Suppressor macrophage treated with lipopolysaccharide for 4 hours (primary cell): Measurements from ENCODE around the gene ADAMTS19.
"Not testable (repeated sequence)": the region's sequence is repeated elsewhere in the genome, so short reads cannot be mapped to it uniquely, and the experiment has no call there.

Experiments
- DNase-seq: peaks from one replicate; pipeline ENCODE4 v3.0.0-alpha.2; 2020

ADAMTS19 gene

GRCh38 chr5:129481161-129481560, 21.1 kb downstream of the ADAMTS19 start:
- no peak for DNase-seq

DNA sequence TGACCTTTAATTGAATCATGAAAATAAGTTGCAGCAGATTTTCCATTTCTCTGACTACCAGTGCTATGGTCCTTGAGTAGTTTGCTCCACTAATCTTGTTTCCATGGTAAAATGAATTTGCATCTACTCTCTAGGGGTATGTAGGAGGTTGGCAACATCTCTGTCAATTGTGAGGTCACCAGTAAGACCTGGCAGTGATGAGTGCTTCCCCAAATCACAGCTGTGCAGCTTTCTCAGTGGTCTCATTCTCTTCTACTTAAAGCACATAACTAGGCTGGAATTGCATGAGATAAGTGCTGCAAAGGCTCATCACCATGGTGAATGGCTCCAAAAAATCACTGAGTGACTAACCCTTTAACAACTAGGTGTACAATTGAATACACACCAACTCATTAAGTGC, 36.3 kb downstream of the ADAMTS19 start:
- DNase-seq, result no peak

DNA sequence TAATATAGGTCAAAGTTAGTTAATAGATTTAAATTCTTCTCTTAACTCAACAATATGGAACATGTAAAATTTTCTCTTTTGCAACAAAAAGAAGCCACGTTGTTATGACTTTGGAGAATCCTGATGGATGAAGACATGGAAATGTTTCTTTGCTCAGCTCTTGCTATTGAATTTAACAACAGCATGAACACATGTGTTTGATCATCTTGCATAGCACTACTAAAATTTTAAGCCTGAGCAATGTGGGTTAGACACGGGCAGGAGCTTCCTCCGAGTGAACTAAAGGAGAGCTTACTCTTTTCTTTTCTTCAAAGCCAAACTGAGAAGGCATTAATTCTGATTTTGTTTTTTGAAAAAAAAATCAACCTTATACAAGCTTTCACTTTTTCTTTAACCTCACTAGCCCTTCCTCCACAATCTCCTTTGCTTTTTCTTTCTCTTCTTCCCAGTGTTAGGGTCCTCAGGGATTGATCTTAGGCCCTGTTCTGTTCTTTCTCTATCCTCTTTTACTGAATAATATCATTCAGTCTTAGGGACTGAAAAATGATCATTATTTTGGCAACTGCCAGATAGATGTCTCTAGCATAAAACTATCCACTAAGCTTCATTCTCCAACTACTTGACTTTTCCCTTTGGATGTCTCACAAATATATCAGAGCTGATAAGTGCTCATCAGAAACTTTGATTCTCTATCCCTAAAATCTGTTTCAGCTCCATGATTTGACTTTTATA, 36.9 kb downstream of the ADAMTS19 start:
- no peak for DNase-seq

DNA sequence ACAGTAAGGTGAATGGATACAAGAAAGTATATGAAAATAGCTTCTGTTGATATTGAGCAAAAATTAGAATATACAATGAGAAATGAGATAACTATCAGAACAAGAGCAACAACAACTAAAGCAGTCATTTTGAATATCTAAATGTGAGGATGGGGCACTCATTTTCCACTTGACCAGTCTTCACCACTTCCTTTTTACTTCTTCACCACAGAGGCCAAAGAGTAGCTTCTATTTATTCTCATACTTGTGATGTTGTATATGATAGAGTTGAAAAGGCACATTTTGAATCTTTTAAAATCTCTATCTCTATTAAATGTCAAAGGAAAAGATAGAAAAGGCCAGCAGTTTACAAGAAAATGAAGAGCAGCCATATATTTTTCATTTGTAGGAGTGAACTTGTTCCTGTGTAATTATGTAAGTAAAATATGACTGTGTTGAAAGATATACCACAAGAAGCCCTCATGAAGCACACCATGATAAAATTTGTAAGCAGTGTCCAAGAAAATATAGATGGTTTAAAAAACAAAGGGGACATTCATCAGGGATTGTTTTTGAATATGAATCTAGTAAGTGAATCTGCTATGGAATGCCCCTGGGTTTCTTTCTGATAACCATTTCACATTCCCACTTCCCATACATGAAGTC, 39.2 kb downstream of the ADAMTS19 start:
- DNase-seq, result no peak

DNA sequence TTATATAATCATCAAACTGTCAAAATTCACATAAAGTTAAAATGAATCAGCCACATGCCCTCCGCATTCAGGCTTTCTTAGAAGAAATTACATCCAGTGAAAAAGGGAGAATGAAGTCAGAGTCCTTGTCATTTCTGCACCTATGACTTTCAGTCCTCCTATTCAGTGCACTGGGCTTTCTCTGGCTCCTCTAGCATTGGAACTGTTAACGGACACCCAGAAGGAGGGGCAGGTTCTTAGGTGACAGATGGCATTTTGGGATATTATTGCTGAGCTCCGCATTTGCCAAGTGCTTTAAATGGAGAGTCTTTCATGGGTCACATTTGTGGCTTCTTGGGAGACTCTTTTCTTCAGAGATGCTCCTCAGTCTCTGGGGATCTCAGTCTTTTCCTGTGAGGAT, 40.0 kb downstream of the ADAMTS19 start:
- DNase-seq, result no peak

DNA sequence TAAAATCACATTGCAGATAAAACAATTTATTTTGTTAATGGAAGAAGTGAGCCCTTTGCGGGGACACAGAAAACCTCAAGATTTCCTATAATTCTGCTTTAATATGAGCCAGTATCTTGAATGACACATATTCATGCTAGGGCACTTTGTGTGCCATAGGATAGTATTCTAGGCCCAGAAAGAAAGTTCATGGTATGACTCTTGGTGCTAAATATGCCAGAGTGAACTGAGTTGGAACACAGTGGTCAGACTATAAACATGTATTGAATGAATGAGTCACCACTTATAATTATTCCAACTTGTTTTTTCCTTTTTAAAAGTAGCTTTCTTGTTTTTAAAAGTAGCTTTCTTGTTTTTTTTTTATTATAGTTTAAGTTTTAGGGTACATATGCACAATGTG, 46.0 kb downstream of the ADAMTS19 start:
- no peak for DNase-seq

GRCh38 chr5:129506950-129507349, 46.9 kb downstream of the ADAMTS19 start:
- DNase-seq, result no peak

DNA sequence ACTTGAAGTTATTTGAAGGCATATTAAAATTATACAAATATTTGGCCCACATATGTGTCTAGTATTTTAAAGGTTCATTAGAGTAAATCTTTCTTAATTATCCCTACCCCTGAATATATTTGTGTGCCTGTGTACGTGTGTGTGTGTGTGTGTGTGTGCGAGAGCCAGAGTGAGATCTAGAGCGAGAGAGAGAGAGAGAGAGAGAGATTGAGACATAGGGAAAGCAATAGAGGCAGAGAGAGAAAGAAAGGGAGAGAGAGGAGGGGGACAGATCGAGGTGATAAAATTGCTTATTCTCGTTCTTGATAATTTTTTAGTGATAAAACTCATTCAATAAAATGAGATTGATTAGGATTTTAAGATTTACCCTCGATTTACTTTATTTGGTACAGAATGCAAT, 47.4 kb downstream of the ADAMTS19 start:
- DNase-seq, result no peak

DNA sequence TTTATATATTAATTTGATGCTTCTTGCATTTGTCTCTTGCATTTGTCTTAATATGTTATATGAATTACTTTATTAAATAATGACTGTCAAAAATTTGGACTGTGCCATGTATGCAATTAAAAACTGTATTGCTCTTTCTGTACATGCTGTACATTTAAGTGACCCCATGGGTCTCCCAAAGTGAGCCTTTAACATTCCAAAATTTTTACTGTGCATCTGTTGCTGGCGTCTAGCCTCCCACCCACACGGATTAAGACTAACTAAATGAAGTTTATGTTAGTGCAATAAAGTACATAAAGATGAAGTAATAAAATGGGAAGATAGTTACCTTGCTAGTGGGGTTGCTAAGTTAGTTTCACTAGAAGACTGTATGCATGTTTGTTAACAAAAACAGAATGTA, 48.5 kb downstream of the ADAMTS19 start:
- no peak for DNase-seq

DNA sequence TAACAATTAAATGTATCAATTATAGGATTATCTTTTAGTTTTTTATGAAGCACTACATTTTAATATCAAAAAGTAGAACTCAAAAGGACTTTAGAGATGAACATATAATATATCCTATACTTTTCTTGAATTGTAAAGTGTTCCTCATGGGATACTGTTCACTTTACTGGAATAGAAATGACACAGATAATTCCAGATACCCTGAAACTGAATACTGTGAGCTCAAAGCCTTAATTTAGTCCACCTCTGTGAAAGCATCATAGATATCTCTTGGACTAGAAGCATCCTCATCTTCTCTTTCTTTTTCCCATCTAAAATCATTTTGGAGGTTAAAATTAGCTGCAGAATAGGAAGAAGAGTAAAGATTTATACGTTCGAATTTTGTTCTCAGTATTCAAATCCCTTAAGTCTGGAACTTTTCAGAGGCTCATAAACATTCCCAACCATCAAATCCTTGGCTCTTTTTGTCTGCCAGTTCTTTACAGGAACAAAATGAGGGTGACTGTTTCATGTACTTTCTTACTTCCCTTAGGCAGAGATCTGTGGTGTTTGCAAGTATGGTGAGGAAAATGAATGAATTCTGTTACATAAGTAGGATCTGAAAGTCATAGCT, 49.4 kb downstream of the ADAMTS19 start:
- DNase-seq, result no peak

DNA sequence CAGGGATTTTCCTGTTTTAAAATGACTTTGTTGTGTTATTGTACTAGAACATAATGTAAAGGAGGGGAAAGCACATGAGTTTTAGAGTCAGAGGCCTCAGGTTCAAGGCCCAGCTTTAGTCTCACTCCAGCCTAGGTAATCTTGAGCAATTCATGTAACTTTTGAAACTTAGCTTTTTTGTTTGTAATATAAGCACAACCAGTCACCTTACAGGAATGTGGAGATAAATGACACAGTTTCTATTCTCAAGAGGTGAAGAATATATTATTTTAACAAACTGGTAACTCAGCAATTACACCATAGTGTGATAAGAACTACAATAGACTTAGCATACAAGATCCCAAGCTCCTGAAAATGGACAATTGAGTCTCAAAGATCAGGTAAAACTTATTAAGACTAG, 51.2 kb downstream of the ADAMTS19 start:
- DNase-seq, result no peak

DNA sequence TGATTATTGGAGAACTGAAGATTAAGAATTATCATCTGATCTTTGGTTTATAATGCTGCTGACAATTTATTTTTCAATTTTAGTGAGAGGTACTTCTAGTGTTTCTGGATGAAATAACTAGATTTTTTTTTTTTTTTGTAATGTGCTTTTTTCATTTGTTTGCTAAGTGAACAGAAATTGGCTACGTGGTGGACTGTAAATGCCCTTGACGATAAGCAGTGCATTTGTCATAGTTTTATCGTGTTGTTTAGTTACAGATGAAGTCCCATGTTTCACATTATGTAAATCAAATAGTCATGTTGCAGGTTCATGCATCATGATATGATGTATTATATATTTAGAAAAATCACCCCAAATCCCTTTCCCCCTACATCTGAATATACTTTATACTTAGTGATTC, 81.0 kb downstream of the ADAMTS19 start:
- no peak for DNase-seq

GRCh38 chr5:129541648-129542251, 81.7 kb downstream of the ADAMTS19 start:
- DNase-seq, result no peak

- DNase-seq, result no peak
These were observed 87.0 kb downstream of the ADAMTS19 start for GRCh38 chr5:129547137-129547536.

- no peak for DNase-seq
These were observed 94.2 kb downstream of the ADAMTS19 start for GRCh38 chr5:129554134-129554904.

GRCh38 chr5:129563585-129563984, 103.5 kb downstream of the ADAMTS19 start:
- no peak for DNase-seq

DNA sequence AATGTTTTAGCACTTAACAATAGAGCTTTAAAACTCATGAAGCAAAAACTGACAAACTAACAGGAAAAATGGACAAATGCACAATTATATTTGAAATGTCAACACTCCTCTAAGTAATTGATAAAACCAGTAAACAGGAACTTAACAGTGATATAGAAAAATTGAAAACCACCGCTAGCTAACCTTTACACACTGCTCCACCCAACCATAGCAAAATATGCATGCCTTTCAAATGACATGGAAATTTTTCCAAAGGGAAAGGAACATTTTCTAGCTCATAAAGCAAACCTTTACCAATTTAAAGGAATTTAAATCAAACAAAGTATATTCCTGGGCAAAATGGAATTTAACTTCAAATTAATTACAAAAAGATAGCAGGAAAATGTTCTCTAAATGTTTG, 109.2 kb downstream of the ADAMTS19 start:
- DNase-seq, result no peak

DNA sequence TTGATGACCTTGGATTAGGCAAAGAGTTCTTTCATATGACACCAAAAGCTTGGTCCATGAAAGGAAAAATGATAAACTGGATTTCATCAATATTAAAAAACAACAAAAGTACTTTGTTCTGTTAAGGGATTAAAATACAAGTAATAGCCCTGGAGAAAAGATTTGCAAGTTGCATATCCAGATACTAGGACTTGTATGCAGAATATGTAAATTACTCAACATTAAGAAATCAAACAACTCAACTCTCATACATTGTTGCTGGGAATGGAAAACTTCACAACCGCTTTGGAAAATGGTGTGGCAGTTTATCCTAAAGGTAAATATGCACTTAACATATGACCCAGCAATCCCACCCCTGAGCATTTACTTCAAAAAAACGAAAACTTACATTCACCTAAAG, 112.0 kb downstream of the ADAMTS19 start:
- DNase-seq, result no peak

GRCh38 chr5:129584496-129584895, 124.4 kb downstream of the ADAMTS19 start:
- not testable (repeated sequence) for DNase-seq

- no peak for DNase-seq
These were observed 131.5 kb downstream of the ADAMTS19 start for GRCh38 chr5:129591508-129592160.

- no peak for DNase-seq
These were observed 133.4 kb downstream of the ADAMTS19 start for GRCh38 chr5:129593525-129593924.

DNA sequence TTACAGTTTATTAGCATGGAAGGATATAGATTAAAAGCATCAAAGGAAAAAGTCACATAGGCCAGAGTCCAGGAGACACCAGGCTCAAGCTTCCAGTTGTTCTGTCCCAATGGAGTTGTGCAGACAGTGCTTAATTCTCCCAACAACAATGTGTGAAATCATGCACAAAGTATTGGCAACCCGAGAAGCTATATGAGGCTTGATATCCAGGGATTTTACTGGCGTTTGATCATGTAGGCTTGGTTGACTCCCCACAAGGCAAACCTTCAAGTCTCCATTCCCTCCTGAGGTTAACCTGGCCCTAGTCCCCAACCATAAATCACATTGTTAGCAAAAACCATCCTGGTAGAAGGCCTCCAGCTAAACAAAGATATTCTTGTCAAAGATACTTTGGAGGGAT, 141.5 kb downstream of the ADAMTS19 start:
- no peak for DNase-seq

- DNase-seq, result no peak
These were observed 148.3 kb downstream of the ADAMTS19 start for GRCh38 chr5:129608350-129608749.
